Measurements from ENCODE around the gene KCNIP3.

KCNIP3 gene

DNA sequence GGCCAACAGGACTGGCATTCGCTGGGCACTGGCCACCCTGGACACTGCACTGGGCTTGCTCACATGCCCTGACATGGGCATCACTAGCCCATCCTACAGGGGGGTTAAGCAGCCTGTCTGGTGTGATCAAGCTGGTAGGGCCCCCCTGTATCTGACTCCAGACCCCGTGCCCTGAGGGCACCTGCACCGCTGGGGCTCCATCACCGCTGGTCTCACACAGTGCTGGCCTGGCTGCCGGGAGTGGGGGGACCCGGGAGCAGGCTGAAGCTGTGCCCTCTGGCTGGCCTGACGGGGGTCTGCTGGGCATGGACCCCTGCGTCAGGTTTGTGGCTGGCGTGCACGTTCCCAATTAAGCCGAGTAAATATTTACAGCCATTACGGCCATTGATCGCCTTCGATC lies 32.3 kb downstream of the KCNIP3 start:
- no peak for DNase-seq (ENCODE audit: insufficient read length, low spot score)
- FAIRE-seq, result no peak
- TF ChIP-seq SPI1 (IDR thresholded peaks at IDR 0.05; ENCODE audit: low read depth, low read length), result no peak
- no peak for TF ChIP-seq PAX5 (IDR thresholded peaks at IDR 0.05; ENCODE audit: insufficient read depth, low read length, severe bottlenecking)
- TF ChIP-seq POU2F2 (IDR thresholded peaks at IDR 0.05; ENCODE audit: low read depth, low read length), result no peak

DNA sequence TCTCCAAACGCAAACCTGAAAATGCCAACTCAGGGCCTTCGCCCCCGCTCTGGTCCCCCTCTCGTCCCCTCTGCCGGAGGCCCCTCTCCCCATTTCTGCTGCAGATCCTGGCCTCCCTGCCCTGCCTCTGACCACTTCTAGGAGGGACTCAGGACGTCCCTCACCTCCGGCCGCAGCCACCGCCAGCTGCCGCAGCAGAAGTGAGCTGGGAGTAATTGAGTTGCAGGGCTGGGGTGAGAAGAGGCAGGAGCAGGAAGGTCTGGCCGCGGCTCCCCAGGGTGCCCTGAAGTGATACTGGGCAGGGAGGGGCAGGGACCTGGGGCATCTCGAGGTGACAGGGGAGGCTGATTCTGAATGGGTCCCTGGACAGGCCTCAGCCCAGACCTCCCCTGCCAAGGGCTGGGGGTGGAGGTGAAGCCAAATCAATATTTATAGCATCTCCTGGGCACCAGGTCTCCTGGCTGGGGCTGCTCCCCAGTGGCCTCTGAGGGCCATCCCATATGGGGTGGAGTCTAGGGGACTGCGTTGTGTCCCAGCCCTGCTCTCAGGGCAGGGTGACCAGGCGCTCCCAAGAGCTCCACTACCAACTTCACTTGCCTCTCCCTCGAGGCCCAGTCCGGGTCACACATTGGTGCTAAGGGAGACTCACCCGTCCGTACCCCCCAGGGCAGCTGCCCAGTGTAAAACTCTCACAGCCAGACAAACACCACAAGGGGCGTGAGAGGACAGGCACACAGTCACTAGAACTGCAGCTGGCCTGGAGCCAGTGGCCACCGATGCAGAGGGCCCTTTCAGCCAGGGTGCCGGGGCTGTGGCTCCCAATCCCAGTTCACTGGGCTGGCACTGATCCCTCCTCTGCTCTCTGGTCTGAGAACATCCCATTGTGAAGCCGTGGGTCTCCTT lies 33.0 kb downstream of the KCNIP3 start:
- DNase-seq (ENCODE audit: insufficient read length, low spot score), result no peak
- no peak for FAIRE-seq
- TF ChIP-seq TAF1 (IDR thresholded peaks at IDR 0.05; ENCODE audit: low read depth, low read length) (no peak), POLR2A (IDR thresholded peaks at IDR 0.05; ENCODE audit: low read depth, low read length) (no peak), SPI1 (IDR thresholded peaks at IDR 0.05; ENCODE audit: low read depth, low read length) (no peak), PAX5 (IDR thresholded peaks at IDR 0.05; ENCODE audit: insufficient read depth, low read length, severe bottlenecking) (no peak), POU2F2 (IDR thresholded peaks at IDR 0.05; ENCODE audit: low read depth, low read length) (no peak), POLR2AphosphoS5 (IDR thresholded peaks at IDR 0.05; ENCODE audit: low read depth, low read length) (no peak)

DNA sequence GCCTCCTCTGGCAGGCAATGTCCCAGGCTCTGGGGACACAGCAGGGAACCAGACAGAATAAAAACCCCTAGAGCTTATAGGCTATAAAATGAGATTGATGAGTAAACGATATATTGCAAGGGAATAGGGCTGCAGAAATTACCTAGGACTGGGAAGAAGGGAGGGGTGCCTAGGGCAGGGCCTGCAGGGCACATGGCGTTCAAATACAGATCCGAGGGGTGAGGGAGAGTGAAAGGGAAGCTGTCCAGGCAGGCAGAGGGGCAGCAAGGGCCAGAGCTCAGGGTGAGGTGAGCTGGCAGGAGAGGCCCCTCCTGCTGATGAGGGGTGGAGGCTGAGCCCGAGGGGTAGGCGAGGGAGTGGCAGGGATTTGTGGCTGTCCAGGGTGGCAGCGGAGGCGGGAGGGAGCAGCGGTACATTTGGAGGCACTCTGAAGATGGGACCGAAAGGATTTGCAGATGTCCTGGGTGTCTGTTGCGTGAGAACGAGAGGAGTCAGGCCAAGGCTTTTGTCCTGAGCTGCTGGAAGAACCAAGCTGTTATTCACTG lies 33.7 kb downstream of the KCNIP3 start:
- FAIRE-seq, result no peak
- DNase-seq (ENCODE audit: insufficient read length, low spot score), result no peak
- TF ChIP-seq TAF1 (IDR thresholded peaks at IDR 0.05; ENCODE audit: low read depth, low read length) (no peak), PAX5 (IDR thresholded peaks at IDR 0.05; ENCODE audit: insufficient read depth, low read length, severe bottlenecking) (no peak), SPI1 (IDR thresholded peaks at IDR 0.05; ENCODE audit: low read depth, low read length) (no peak), POLR2A (IDR thresholded peaks at IDR 0.05; ENCODE audit: low read depth, low read length) (no peak)

DNA sequence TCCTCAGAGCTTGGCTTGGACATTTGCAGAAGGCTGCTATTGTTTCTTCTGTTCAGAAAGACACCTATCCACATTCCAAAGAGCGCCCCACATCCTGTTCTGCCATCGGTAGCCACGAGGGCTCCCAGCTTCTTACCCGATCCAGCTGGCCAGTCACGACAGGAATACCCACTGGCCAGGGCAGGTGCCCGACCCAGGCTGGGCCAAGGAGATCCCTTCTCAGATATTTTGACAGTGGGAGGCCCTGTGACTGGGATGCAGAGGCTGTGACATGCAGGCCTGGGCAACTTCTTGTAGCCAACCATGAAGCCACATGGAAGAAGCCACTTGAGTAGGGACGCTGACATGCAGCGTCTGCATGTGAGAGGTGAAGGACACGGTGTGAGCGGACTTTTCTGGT lies 34.5 kb downstream of the KCNIP3 start:
- TF ChIP-seq POU2F2 (IDR thresholded peaks at IDR 0.05; ENCODE audit: low read depth, low read length) (no peak), PAX5 (IDR thresholded peaks at IDR 0.05; ENCODE audit: insufficient read depth, low read length, severe bottlenecking) (no peak), POLR2AphosphoS5 (IDR thresholded peaks at IDR 0.05; ENCODE audit: low read depth, low read length) (no peak), POLR2A (IDR thresholded peaks at IDR 0.05; ENCODE audit: low read depth, low read length) (no peak), SPI1 (IDR thresholded peaks at IDR 0.05; ENCODE audit: low read depth, low read length) (no peak), TAF1 (IDR thresholded peaks at IDR 0.05; ENCODE audit: low read depth, low read length) (no peak)
- no peak for FAIRE-seq

DNA sequence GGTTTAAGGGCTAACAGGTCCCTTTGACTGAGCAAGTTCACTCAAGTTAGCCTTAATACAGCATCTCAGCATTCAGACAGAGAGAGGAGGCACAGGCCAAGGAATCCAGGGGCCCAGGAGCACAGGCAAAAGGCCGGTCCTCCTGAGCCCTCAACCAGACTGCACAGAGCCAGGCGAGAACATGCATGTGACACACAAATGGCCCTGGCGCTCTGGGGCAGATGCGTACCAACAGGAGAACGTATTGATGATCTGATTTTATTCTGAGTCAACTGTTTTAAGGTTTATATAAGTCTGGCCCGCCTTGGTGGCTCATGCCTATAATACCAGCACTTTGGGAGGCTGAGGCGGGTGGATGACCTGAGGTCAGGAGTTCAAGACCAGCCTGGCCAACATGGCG lies 34.9 kb downstream of the KCNIP3 start:
- no peak for TF ChIP-seq SPI1 (IDR thresholded peaks at IDR 0.05; ENCODE audit: low read depth, low read length)
- no peak for TF ChIP-seq POLR2AphosphoS5 (IDR thresholded peaks at IDR 0.05; ENCODE audit: low read depth, low read length)
- TF ChIP-seq TAF1 (IDR thresholded peaks at IDR 0.05; ENCODE audit: low read depth, low read length), result no peak
- FAIRE-seq, result no peak
- DNase-seq (ENCODE audit: insufficient read length, low spot score), result no peak

More for the DNA sequence above, 34.5 kb downstream of the KCNIP3 start:
- DNase-seq (ENCODE audit: insufficient read length, low spot score), result no peak

DNA sequence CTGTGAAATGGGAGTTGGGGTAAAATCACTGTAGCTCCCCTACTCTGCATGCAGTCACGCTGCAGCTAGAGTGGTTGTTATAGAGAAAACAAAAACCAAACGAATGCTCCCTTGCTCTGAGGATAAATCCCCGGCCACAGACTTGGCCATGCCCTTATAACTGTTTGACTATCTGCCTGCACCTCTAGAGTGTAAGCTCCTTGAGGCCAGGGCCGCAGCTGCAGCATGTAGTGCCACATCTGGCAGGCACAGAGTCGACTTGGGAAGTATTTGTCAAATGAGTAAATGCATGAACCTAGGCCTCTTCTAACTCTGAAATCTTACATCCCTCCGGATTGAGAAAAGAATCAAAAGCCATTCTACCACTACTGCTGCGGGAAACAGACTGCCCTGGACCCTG lies 35.9 kb downstream of the KCNIP3 start:
- TF ChIP-seq TAF1 (IDR thresholded peaks at IDR 0.05; ENCODE audit: low read depth, low read length) (no peak), PAX5 (IDR thresholded peaks at IDR 0.05; ENCODE audit: insufficient read depth, low read length, severe bottlenecking) (no peak), POLR2AphosphoS5 (IDR thresholded peaks at IDR 0.05; ENCODE audit: low read depth, low read length) (no peak), POLR2A (IDR thresholded peaks at IDR 0.05; ENCODE audit: low read depth, low read length) (no peak), POU2F2 (IDR thresholded peaks at IDR 0.05; ENCODE audit: low read depth, low read length) (no peak), SPI1 (IDR thresholded peaks at IDR 0.05; ENCODE audit: low read depth, low read length) (no peak)
- FAIRE-seq (no peak), DNase-seq (ENCODE audit: insufficient read length, low spot score) (no peak)

DNA sequence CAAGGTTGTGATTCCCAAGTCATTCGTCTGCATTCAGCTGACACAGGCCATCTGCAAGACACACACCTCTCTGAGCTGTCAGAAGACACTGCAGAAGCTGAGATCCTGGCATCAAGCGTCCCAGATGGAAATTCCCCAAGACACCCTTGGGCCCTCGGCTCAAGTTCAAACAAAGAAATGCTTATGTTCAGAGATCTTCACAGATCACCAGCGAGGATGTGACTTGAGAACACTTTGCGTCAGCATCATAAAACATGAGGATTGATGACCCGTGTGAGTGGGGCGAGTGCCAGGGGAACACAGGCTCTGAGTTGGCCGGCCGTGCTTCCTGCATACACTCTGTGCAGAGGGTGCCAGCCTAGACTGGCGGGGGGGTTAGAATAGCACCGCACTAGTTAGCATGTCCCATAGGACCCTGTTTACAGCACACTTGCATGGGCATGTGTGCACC lies 36.8 kb downstream of the KCNIP3 start:
- TF ChIP-seq POLR2AphosphoS5 (IDR thresholded peaks at IDR 0.05; ENCODE audit: low read depth, low read length), result no peak
- TF ChIP-seq POLR2A (IDR thresholded peaks at IDR 0.05; ENCODE audit: low read depth, low read length), result no peak
- TF ChIP-seq TAF1 (IDR thresholded peaks at IDR 0.05; ENCODE audit: low read depth, low read length), result no peak
- no peak for TF ChIP-seq SPI1 (IDR thresholded peaks at IDR 0.05; ENCODE audit: low read depth, low read length)
- no peak for TF ChIP-seq PAX5 (IDR thresholded peaks at IDR 0.05; ENCODE audit: insufficient read depth, low read length, severe bottlenecking)
- TF ChIP-seq POU2F2 (IDR thresholded peaks at IDR 0.05; ENCODE audit: low read depth, low read length), result no peak
- DNase-seq (ENCODE audit: insufficient read length, low spot score) (no peak), FAIRE-seq (no peak)

DNA sequence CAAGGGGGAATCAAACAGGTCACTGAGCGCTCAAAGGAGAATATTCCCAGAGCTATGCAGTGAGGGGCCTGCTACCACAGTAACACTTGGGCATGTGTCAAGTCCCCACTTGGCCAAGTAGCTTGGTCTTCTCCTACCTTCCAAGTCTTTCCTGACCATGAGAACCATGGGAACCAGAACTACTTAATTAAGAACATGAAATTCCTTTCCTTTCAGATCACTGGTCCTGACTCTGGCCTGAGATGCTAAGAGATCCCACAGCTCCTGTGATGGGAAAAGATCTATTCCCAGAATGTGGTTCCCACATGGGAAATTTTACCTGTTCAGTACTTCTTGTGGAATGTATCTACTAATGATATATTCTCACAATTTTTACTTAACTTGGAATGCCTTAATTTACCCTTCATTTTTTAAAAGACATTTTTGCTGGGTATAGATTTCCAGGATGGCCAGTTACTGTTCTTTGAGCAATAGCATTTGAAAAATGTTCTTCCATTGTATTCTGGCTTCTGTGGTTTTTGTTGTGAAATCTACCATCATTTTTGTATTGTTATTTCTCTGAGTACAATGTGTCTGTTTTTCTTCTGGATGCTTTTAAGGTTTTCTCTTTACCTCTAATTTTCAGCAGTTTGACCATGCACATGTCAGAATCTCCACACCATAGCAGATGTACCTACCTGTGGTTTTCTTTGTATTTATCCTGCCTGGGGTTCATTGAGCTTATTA lies 37.9 kb downstream of the KCNIP3 start:
- no peak for DNase-seq (ENCODE audit: insufficient read length, low spot score)

DNA sequence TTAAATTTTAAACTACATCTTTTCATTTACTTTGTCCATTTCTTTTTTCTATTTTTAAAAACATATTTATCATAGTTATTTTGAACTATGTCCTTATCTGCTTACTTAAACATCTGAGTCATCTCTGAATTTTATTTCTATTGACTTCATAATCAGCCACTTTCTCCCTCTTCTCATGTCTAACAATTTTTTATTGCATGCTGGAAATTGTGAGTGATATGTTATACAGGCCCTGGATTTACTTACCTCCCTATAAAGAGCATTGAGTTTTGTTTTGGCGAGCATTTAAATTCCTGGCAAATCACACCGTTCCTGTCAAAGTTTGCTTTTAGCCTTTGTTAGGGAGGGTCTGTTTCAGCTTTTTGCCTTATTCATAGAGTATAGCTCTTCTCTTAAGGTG lies 39.3 kb downstream of the KCNIP3 start:
- no peak for TF ChIP-seq SPI1 (IDR thresholded peaks at IDR 0.05; ENCODE audit: low read depth, low read length)
- no peak for TF ChIP-seq POU2F2 (IDR thresholded peaks at IDR 0.05; ENCODE audit: low read depth, low read length)
- no peak for TF ChIP-seq POLR2A (IDR thresholded peaks at IDR 0.05; ENCODE audit: low read depth, low read length)
- no peak for TF ChIP-seq PAX5 (IDR thresholded peaks at IDR 0.05; ENCODE audit: insufficient read depth, low read length, severe bottlenecking)
- TF ChIP-seq POLR2AphosphoS5 (IDR thresholded peaks at IDR 0.05; ENCODE audit: low read depth, low read length), result no peak
- TF ChIP-seq TAF1 (IDR thresholded peaks at IDR 0.05; ENCODE audit: low read depth, low read length), result no peak
- FAIRE-seq, result no peak
- no peak for DNase-seq (ENCODE audit: insufficient read length, low spot score)

More for the DNA sequence above, 37.9 kb downstream of the KCNIP3 start:
- TF ChIP-seq POLR2A (IDR thresholded peaks at IDR 0.05; ENCODE audit: low read depth, low read length) (no peak), POU2F2 (IDR thresholded peaks at IDR 0.05; ENCODE audit: low read depth, low read length) (no peak), POLR2AphosphoS5 (IDR thresholded peaks at IDR 0.05; ENCODE audit: low read depth, low read length) (no peak), PAX5 (IDR thresholded peaks at IDR 0.05; ENCODE audit: insufficient read depth, low read length, severe bottlenecking) (no peak), TAF1 (IDR thresholded peaks at IDR 0.05; ENCODE audit: low read depth, low read length) (no peak), SPI1 (IDR thresholded peaks at IDR 0.05; ENCODE audit: low read depth, low read length) (no peak)
- no peak for FAIRE-seq
